RWPE2 (cell line): Measurements from ENCODE around the gene CDH12.

Experiments used
- ATAC-seq: fragments of 200-7000 bp; cut with Tn5 transposase; 3 replicates; pipeline ENCODE4 v1.9.1; 2021; ENCODE audit warnings: low read depth
- DNase-seq: peaks from one replicate; pipeline ENCODE4 v3.0.0-alpha.2; 2020; ENCODE audit warnings: low spot score
- H3K27ac ChIP-seq: fragments of 450-650 bp; 2 replicates; pipeline ENCODE4 v1.5.1; 2017; ENCODE audit warnings: mild to moderate bottlenecking; ENCODE audit not compliant: poor library complexity, severe bottlenecking
- H3K27me3 ChIP-seq: fragments of 250-450 bp; sonication (Bioruptor Pico); 2 replicates; pipeline ENCODE4 v1.5.1; 2021; ENCODE audit warnings: mild to moderate bottlenecking, moderate library complexity; ENCODE audit not compliant: insufficient read depth, poor library complexity, severe bottlenecking
- H3K36me3 ChIP-seq: fragments of 250-450 bp; sonication (Bioruptor Pico); 2 replicates; pipeline ENCODE4 v1.5.1; 2020; ENCODE audit warnings: low read depth, mild to moderate bottlenecking, moderate library complexity
- H3K4me1 ChIP-seq: fragments of 250-450 bp; sonication (Bioruptor Pico); 2 replicates; pipeline ENCODE4 v1.5.1; 2021; ENCODE audit warnings: mild to moderate bottlenecking, moderate library complexity; ENCODE audit not compliant: insufficient read depth, poor library complexity, severe bottlenecking
- H3K4me3 ChIP-seq: fragments of 250-450 bp; sonication (Bioruptor Pico); 2 replicates; pipeline ENCODE4 v1.5.1; 2021; ENCODE audit warnings: mild to moderate bottlenecking, moderate library complexity; ENCODE audit not compliant: severe bottlenecking
- H3K9me3 ChIP-seq: fragments of 250-450 bp; sonication (Bioruptor Pico); 2 replicates; pipeline ENCODE4 v1.5.1; 2021; ENCODE audit warnings: mild to moderate bottlenecking, moderate library complexity; ENCODE audit not compliant: severe bottlenecking
- TF ChIP-seq, protein P1 (sequence below): fragments of 450-650 bp; IDR thresholded peaks from one replicate; pipeline ENCODE4 v1.5.1; 2017; ENCODE audit warnings: mild to moderate bottlenecking, moderate library complexity; ENCODE audit not compliant: poor library complexity, severe bottlenecking

Gene CDH12

GRCh38 chr5:22053195-22053594, 799.9 kb downstream of the CDH12 start:
- TF ChIP-seq, protein P1, sequence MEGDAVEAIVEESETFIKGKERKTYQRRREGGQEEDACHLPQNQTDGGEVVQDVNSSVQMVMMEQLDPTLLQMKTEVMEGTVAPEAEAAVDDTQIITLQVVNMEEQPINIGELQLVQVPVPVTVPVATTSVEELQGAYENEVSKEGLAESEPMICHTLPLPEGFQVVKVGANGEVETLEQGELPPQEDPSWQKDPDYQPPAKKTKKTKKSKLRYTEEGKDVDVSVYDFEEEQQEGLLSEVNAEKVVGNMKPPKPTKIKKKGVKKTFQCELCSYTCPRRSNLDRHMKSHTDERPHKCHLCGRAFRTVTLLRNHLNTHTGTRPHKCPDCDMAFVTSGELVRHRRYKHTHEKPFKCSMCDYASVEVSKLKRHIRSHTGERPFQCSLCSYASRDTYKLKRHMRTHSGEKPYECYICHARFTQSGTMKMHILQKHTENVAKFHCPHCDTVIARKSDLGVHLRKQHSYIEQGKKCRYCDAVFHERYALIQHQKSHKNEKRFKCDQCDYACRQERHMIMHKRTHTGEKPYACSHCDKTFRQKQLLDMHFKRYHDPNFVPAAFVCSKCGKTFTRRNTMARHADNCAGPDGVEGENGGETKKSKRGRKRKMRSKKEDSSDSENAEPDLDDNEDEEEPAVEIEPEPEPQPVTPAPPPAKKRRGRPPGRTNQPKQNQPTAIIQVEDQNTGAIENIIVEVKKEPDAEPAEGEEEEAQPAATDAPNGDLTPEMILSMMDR: no peak
- no peak for ATAC-seq
- peaks cover 20% of the 10 kb centered on the region for H3K27me3 ChIP-seq
- no peaks in the 10 kb centered on the region for H3K4me1 ChIP-seq
- no peak for DNase-seq
- H3K36me3 ChIP-seq: no peaks in the 10 kb centered on the region
- H3K27ac ChIP-seq: no peak overlapping the region
- H3K4me3 ChIP-seq: no peak overlapping the region
- no peaks in the 10 kb centered on the region for H3K9me3 ChIP-seq

DNA sequence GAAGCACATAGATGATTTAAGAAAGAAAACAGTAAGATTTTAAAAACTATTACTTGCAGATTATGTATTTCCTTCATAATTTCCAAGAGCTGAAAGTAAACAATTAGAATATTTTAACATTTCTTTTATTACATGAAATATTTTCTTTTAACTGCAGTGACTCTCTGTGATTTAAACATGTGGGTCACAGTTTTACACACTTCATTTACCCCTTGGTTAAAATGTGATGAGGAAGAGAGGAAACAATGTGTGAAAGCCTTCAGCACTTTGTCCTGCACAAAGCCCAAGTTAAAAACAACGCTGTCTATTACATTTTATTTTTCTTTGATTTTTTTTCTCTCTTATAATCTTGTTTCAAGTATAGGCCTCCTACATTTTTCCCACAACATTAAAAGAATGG, 801.3 kb downstream of the CDH12 start:
- Histone ChIP-seq H3K36me3 (no peaks in the 10 kb centered on the region), H3K9me3 (no peaks in the 10 kb centered on the region), H3K4me1 (no peaks in the 10 kb centered on the region), H3K4me3 (no peak overlapping the region), H3K27ac (no peak overlapping the region), H3K27me3 (peaks cover 20% of the 10 kb centered on the region)
- no peak for DNase-seq
- TF ChIP-seq, protein P1: no peak
- no peak for ATAC-seq

- DNase-seq: no peak
- H3K27ac ChIP-seq: no peak overlapping the region
- no peaks in the 10 kb centered on the region for H3K36me3 ChIP-seq
- peaks cover 20% of the 10 kb centered on the region for H3K27me3 ChIP-seq
- TF ChIP-seq, protein P1: no peak
- no peaks in the 10 kb centered on the region for H3K4me1 ChIP-seq
- H3K4me3 ChIP-seq: no peak overlapping the region
- no peaks in the 10 kb centered on the region for H3K9me3 ChIP-seq
- ATAC-seq: no peak
Measured at GRCh38 chr5:22050931-22051330, 802.2 kb downstream of the CDH12 start.

DNA sequence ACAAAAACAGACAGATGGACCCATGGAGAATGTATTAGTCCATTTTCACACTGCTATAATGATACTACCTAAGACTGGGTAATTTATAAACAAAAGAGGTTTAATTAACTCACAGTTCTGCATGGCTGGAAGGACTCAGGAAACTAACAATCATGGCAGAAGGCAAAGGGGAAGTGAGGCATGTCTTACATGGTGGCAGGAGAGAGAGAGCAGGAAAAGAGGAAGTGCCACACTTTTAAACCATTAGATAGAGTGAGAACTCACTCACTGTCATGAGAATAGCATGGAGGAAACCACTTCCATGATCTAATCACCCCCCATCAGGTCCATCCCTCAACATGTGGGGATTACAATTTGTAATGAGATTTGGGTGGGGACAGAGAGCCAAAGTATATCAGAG, 808.9 kb downstream of the CDH12 start:
- TF ChIP-seq, protein P1: no peak
- Histone ChIP-seq H3K27me3 (peaks cover 2% of the 10 kb centered on the region), H3K27ac (no peak overlapping the region), H3K9me3 (no peaks in the 10 kb centered on the region), H3K4me1 (no peaks in the 10 kb centered on the region), H3K4me3 (no peak overlapping the region), H3K36me3 (no peaks in the 10 kb centered on the region)
- DNase-seq (no peak), ATAC-seq (no peak)

GRCh38 chr5:22036061-22036460, 817.1 kb downstream of the CDH12 start:
- DNase-seq (no peak), ATAC-seq (no peak)
- Histone ChIP-seq H3K27ac (no peak overlapping the region), H3K36me3 (no peaks in the 10 kb centered on the region), H3K4me1 (no peaks in the 10 kb centered on the region), H3K9me3 (no peaks in the 10 kb centered on the region), H3K27me3 (no peaks in the 10 kb centered on the region), H3K4me3 (no peak overlapping the region)
- TF ChIP-seq, protein P1: no peak
